ENCODE measurements around the gene MX2. TPM values are rescaled to one million over a fixed set of nuclear protein-coding genes. Genes with fewer than 3 reads are reported as not detected.

MX2 gene
- total and polyA plus RNA-seq, 2 of the 4 experiments (the other 2 are of a cell fraction): 0.53 to 0.54 TPM

GRCh38 chr21:41363370-41364270 is 1.8 kb downstream of the MX2 start:
- H3K4ac ChIP-seq (ENCODE audit: low read depth, low read length): no peak overlapping the region
- no peaks in the 10 kb centered on the region; the same call in 1 of the 2 replicates for H3K27me3 ChIP-seq (ENCODE audit: control insufficient read depth, insufficient read depth, low read length)
- H2BK15ac ChIP-seq (ENCODE audit: low read depth, low read length): no peak overlapping the region
- intact Hi-C loops (cut with micrococcal nuclease): loop anchor here (5.0 kb wide), 1 partner anchor 59 kb away; no protein-coding TSS in a partner anchor
- H4K5ac ChIP-seq (ENCODE audit: low read depth, low read length): no peak overlapping the region
- dilution Hi-C loops (cut with HindIII; ENCODE audit: low sequenced_read_pairs, unreplicated experiment): no loop called here
- no peaks in the 10 kb centered on the region for H3K9me3 ChIP-seq (ENCODE audit: control insufficient read depth, insufficient read depth, low read length)
- no peak overlapping the region for H2AFZ ChIP-seq (replicated peaks; ENCODE audit: low read length, poor library complexity)
- H2AK9ac ChIP-seq (replicated peaks; ENCODE audit: low read depth, low read length, poor library complexity): no peak overlapping the region
- H3K27ac ChIP-seq (ENCODE audit: insufficient read depth, low read length): no peak overlapping the region
- H3K14ac ChIP-seq (replicated peaks; ENCODE audit: low read depth, low read length): no peak overlapping the region
- no peak overlapping the region for H2BK5ac ChIP-seq (ENCODE audit: low read depth, low read length, poor library complexity, severe bottlenecking)
- DNase-seq (no peak), ATAC-seq (ENCODE audit: low read depth) (no peak)
- H3K4me3 ChIP-seq (ENCODE audit: insufficient read depth, low read depth, low read length): no peak overlapping the region
- H3K18ac ChIP-seq (ENCODE audit: low read depth, low read length): no peak overlapping the region
- H4K91ac ChIP-seq (ENCODE audit: insufficient read depth, low read depth, low read length): no peak overlapping the region
- no peak overlapping the region for H2BK20ac ChIP-seq (ENCODE audit: low read depth, low read length)
- no peak overlapping the region for H3K23ac ChIP-seq (ENCODE audit: low read depth, low read length)
- no peaks in the 10 kb centered on the region for H3K79me1 ChIP-seq (ENCODE audit: low read depth in 1 of 2, low read length in 2 of 2)
- peaks cover 8% of the 10 kb centered on the region for H3K4me1 ChIP-seq (ENCODE audit: control insufficient read depth, insufficient read depth, low read length)
- TF ChIP-seq CHD1 (IDR thresholded peaks at IDR 0.05; ENCODE audit: low read depth, low read length) (no peak), POLR2A (IDR thresholded peaks at IDR 0.05; ENCODE audit: low read depth, low read length) (no peak), USF2 (IDR thresholded peaks at IDR 0.05; ENCODE audit: low read depth, low read length) (no peak), FOS (IDR thresholded peaks at IDR 0.05; ENCODE audit: low read depth, low read length) (no peak), ELK1 (IDR thresholded peaks at IDR 0.05; ENCODE audit: borderline replicate concordance, low read depth, low read length) (no peak), MAFK (IDR thresholded peaks at IDR 0.05; ENCODE audit: low read depth, low read length) (no peak), CEBPB (IDR thresholded peaks at IDR 0.05; ENCODE audit: low read depth, low read length) (no peak)
- WGBS, 2 experiments (ENCODE audit: extremely low coverage in 2 of 2, insufficient read length in 1 of 2): 94% methylated on average over 6 of the region's 18 CpGs; no CpG with 5 or more reads in 1 of the 2 experiments
- CTCF ChIA-PET: no interaction called here
- no peak overlapping the region for H2AK5ac ChIP-seq (ENCODE audit: low read depth, low read length)
- H3K56ac ChIP-seq (ENCODE audit: extremely low read depth, insufficient read depth, low read length): no peak overlapping the region
- H3K9ac ChIP-seq (ENCODE audit: low read depth, low read length): no peak overlapping the region
- H4K8ac ChIP-seq (ENCODE audit: low read depth in 2 of 2, low read length in 2 of 2): no peak overlapping the region
- BruUV-seq (replicated peaks): no TSS peak
- no peak overlapping the region for H2BK120ac ChIP-seq (ENCODE audit: low read depth, low read length)
- in situ Hi-C loops (cut with MboI; ENCODE audit: low sequenced_read_pairs): no loop called here
- H3K9me1 ChIP-seq (ENCODE audit: insufficient read depth, low read length): no peaks in the 10 kb centered on the region; the same call in 1 of the 2 replicates
- H3K36me3 ChIP-seq (ENCODE audit: control insufficient read depth, insufficient read depth, low read length): no peaks in the 10 kb centered on the region
- POLR2A ChIA-PET (ENCODE audit: unreplicated experiment): no interaction called here
- no peak overlapping the region for H3K4me2 ChIP-seq (ENCODE audit: low read depth, low read length)
- H4K20me1 ChIP-seq (ENCODE audit: insufficient read depth, low read length): no peaks in the 10 kb centered on the region
